Skeletal muscle tissue (tissue), 4 donors: Measurements from ENCODE around the gene STK17B. TPM values are rescaled to one million over a fixed set of nuclear protein-coding genes. Genes with fewer than 3 reads are reported as not detected.
A peak's percentile ranks its signal among the peaks of the same experiment; 100 is the strongest.

Source experiments
- H3K27ac ChIP-seq: one replicate; pipeline ENCODE4 v1.7.0; 2013; ENCODE audit warnings: mild to moderate bottlenecking, low read depth, low read length, inconsistent platforms
- H3K27me3 ChIP-seq, 3 donors: one replicate each; pipeline ENCODE4 v1.7.0; 2013; ENCODE audit warnings: low read length in 3 of 3; ENCODE audit not compliant: control insufficient read depth in 3 of 3, insufficient read depth in 3 of 3
- H3K36me3 ChIP-seq, 3 donors: one replicate each; pipeline ENCODE4 v1.7.0; 2013; ENCODE audit warnings: low read length in 3 of 3; ENCODE audit not compliant: control insufficient read depth in 3 of 3, insufficient read depth in 3 of 3
- H3K4me1 ChIP-seq, 3 donors: one replicate each; pipeline ENCODE4 v1.7.0; 2013; ENCODE audit warnings: low read length in 3 of 3, mild to moderate bottlenecking in 3 of 3; ENCODE audit not compliant: control insufficient read depth in 3 of 3, insufficient read depth in 3 of 3
- H3K4me3 ChIP-seq, 3 donors: one replicate each; pipeline ENCODE4 v1.7.0; 2013; ENCODE audit warnings: low read length in 3 of 3
- H3K9ac ChIP-seq, 3 donors: one replicate each; pipeline ENCODE4 v1.7.0; 2013; ENCODE audit warnings: low read length in 3 of 3, mild to moderate bottlenecking in 3 of 3, moderate library complexity in 2 of 3, low read depth in 1 of 3
- H3K9me3 ChIP-seq, 3 donors: one replicate each; pipeline ENCODE4 v1.7.0; 2013; ENCODE audit warnings: low read length in 3 of 3; ENCODE audit not compliant: control insufficient read depth in 3 of 3
- total RNA-seq: library from RNA; depleted of rRNA; stranded (reverse); fragments of >200 nt; gene quantifications from one replicate; pipeline ENCODE4 v1.2.3, GENCODE V29; 2014
- donor health status: Osteomylitis.

The STK17B gene
- total RNA-seq, 1 donor from 2014 or later, result 15.7 TPM

- Histone ChIP-seq H3K27me3 (no peaks in the 10 kb centered on the region), H3K9ac (no peak overlapping the region), H3K9me3 (no peaks in the 10 kb centered on the region), H3K4me3 (no peak overlapping the region), H3K27ac (no peak overlapping the region), H3K36me3 (no peaks in the 10 kb centered on the region), H3K4me1 (peaks cover 4 to 13% (median 9%) of the 10 kb centered on the region in 3 donors)
Measured at GRCh38 chr2:196172951-196173350, 1.6 kb upstream of the STK17B start.

DNA sequence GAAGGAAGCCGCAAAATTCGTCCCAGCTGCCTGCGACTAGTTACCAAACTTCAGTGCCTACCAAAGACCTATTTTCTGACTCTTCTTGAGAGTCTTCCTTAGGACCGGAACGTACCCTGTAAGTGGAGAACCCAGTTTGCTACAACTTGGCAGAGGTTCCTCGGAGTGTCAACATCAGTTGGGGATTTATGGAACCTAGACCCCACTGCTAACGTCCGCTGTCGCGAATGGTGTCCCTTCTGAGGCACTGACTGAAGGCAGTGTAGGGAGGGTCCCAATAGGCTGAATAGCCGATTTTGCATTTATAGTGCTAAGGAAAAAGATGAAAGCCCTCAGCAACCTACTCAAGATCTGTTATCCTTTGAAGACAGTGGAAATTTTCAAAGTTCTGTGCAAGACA, 568 bp upstream of the STK17B start:
- Histone ChIP-seq H3K36me3 (no peaks in the 10 kb centered on the region), H3K4me1 (peaks cover 4 to 13% (median 9%) of the 10 kb centered on the region in 3 donors), H3K9me3 (no peaks in the 10 kb centered on the region), H3K27ac (no peak overlapping the region), H3K27me3 (no peaks in the 10 kb centered on the region), H3K9ac (peak overlapping the region; percentile 10 to 63 (median 54)), H3K4me3 (peak overlapping the region; percentile 46 to 80 (median 63))

- no peaks in the 10 kb centered on the region for H3K36me3 ChIP-seq
- H3K9me3 ChIP-seq, result no peaks in the 10 kb centered on the region
- H3K27ac ChIP-seq, result peak overlapping the region; percentile 78
- no peaks in the 10 kb centered on the region for H3K27me3 ChIP-seq
- H3K4me1 ChIP-seq, result peaks cover 4 to 13% (median 9%) of the 10 kb centered on the region in 3 donors
- peak overlapping the region; percentile 75 to 88 (median 85) for H3K9ac ChIP-seq
- peak overlapping the region; percentile 71 to 90 (median 86) for H3K4me3 ChIP-seq
Measured at GRCh38 chr2:196170606-196171247, 651 bp downstream of the STK17B start.

GRCh38 chr2:196170213-196170605, 1.2 kb downstream of the STK17B start:
- no peaks in the 10 kb centered on the region for H3K27me3 ChIP-seq
- H3K36me3 ChIP-seq, result no peaks in the 10 kb centered on the region
- H3K4me3 ChIP-seq, result peak overlapping the region; percentile 71 to 90 (median 86)
- peak overlapping the region; percentile 75 to 88 (median 85) for H3K9ac ChIP-seq
- no peaks in the 10 kb centered on the region for H3K9me3 ChIP-seq
- peaks cover 4 to 13% (median 9%) of the 10 kb centered on the region in 3 donors for H3K4me1 ChIP-seq
- peak overlapping the region; percentile 78 for H3K27ac ChIP-seq

DNA sequence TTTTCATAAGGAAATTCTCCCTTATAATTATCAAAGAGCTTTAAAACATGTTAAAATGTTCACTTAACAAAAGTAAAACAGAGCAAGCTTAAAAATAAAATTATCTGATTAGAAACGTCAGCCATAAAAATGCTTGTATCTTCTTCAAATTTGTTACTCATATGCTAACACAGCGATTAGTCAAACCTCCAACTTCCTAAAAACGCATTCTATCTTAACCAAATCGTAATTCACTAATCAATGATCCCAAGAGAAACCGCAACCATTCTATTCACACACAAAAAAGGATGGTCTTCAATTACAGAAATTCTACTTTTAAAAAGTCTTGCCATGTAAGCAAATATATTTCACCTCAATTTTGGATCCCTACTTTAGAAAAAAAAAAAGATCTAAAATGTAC, 1.9 kb downstream of the STK17B start:
- Histone ChIP-seq H3K27ac (no peak overlapping the region), H3K4me1 (peaks cover 4 to 13% (median 9%) of the 10 kb centered on the region in 3 donors), H3K27me3 (no peaks in the 10 kb centered on the region), H3K4me3 (peak overlapping the region in 1 of 3 donors; percentile 90), H3K36me3 (no peaks in the 10 kb centered on the region), H3K9ac (peak overlapping the region in 1 of 3 donors; percentile 75), H3K9me3 (no peaks in the 10 kb centered on the region)

- H3K9ac ChIP-seq, result no peak overlapping the region
- no peaks in the 10 kb centered on the region for H3K27me3 ChIP-seq
- H3K9me3 ChIP-seq, result no peaks in the 10 kb centered on the region
- H3K36me3 ChIP-seq, result no peaks in the 10 kb centered on the region
- H3K4me3 ChIP-seq, result no peak overlapping the region
- H3K27ac ChIP-seq, result no peak overlapping the region
- H3K4me1 ChIP-seq, result peaks cover 4 to 13% (median 9%) of the 10 kb centered on the region in 3 donors
Measured at GRCh38 chr2:196168181-196168580, 3.2 kb downstream of the STK17B start.

DNA sequence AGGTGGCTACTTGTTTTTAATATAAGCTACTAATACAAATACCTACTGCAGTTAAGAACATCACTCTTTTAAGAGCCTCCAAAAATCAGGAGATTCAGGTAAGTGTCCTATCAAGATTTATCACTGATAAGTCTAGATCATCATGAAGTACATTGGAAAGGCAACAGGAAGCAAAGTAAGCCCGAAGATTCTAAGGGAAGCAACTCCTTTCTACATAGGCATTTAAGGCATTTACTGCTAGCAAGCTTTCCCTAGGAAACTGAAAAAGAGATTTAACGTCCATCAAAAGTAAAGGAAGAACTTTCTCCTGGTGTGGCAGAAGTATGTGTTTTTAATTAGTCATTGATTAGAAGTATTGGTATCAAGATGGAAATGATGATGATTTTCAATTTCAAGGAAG, 3.7 kb downstream of the STK17B start:
- H3K4me3 ChIP-seq, result peak overlapping the region in 1 of 3 donors; percentile 23
- no peaks in the 10 kb centered on the region for H3K27me3 ChIP-seq
- no peak overlapping the region for H3K27ac ChIP-seq
- peaks cover 4 to 13% (median 9%) of the 10 kb centered on the region in 3 donors for H3K4me1 ChIP-seq
- no peaks in the 10 kb centered on the region for H3K9me3 ChIP-seq
- H3K36me3 ChIP-seq, result peaks cover 0 to 1% (median 0%) of the 10 kb centered on the region in 3 donors
- no peak overlapping the region for H3K9ac ChIP-seq

- H3K36me3 ChIP-seq, result peaks cover 0 to 5% (median 0%) of the 10 kb centered on the region in 3 donors
- no peak overlapping the region for H3K27ac ChIP-seq
- H3K4me3 ChIP-seq, result no peak overlapping the region
- H3K4me1 ChIP-seq, result peaks cover 4 to 11% (median 9%) of the 10 kb centered on the region in 3 donors
- H3K9me3 ChIP-seq, result no peaks in the 10 kb centered on the region
- H3K27me3 ChIP-seq, result no peaks in the 10 kb centered on the region
- no peak overlapping the region for H3K9ac ChIP-seq
Measured at GRCh38 chr2:196166876-196167275, 4.5 kb downstream of the STK17B start.

DNA sequence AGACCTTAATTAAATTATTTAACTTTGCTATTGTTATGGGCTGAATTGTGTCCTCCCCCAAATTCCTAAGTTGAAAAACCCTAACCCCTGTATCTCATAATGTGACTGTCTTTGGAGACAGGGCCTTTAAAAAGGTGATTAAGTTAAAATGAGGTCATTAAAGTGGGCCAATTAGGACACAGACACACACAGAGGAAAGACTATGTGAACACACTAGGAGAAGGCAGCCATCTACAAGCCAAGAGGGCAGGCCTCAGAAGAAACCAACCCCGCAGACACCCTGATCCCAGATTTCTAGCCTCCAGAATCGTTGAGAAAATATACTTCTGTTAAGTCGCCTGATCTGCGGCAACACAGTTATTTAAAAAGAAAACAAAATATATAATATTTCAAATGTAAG, 6.4 kb downstream of the STK17B start:
- no peak overlapping the region for H3K27ac ChIP-seq
- no peak overlapping the region for H3K4me3 ChIP-seq
- H3K27me3 ChIP-seq, result no peaks in the 10 kb centered on the region

GRCh38 chr2:196163285-196163684, 8.1 kb downstream of the STK17B start:
- no peaks in the 10 kb centered on the region for H3K27me3 ChIP-seq
- H3K9me3 ChIP-seq, result no peaks in the 10 kb centered on the region
- no peak overlapping the region for H3K9ac ChIP-seq
- H3K36me3 ChIP-seq, result peaks cover 0 to 5% (median 0%) of the 10 kb centered on the region in 3 donors
- H3K4me3 ChIP-seq, result no peak overlapping the region
- H3K4me1 ChIP-seq, result no peaks in the 10 kb centered on the region
- H3K27ac ChIP-seq, result no peak overlapping the region

More for the DNA sequence above, 6.4 kb downstream of the STK17B start:
- no peak overlapping the region for H3K9ac ChIP-seq
- H3K36me3 ChIP-seq, result peaks cover 0 to 5% (median 0%) of the 10 kb centered on the region in 3 donors
- H3K9me3 ChIP-seq, result no peaks in the 10 kb centered on the region
- peaks cover 0 to 3% (median under 1%) of the 10 kb centered on the region in 3 donors for H3K4me1 ChIP-seq
